T-helper 17 cell (primary cell): ENCODE results near the gene UBE2J1. TPM values are rescaled to one million over a fixed set of nuclear protein-coding genes. Genes with fewer than 3 reads are reported as not detected.
"Not testable (repeated sequence)": the region's sequence is repeated elsewhere in the genome, so short reads cannot be mapped to it uniquely, and the experiment has no call there.

Experiments
- ATAC-seq: fragments of 150-1000 bp; cut with Tn5 transposase; 2 replicates; pipeline ENCODE4 v1.10.0; 2021; ENCODE audit warnings: mild to moderate bottlenecking, moderate library complexity
- DNase-seq, 3 donors: peaks; one replicate each; pipeline versions ENCODE4 v3.0.0 to v3.0.0-alpha.2; 2020 to 2021
- H3K9me3 ChIP-seq: one replicate; pipeline ENCODE4 v1.7.0; 2013; ENCODE audit warnings: low read length, mild to moderate bottlenecking; ENCODE audit not compliant: control insufficient read depth, poor library complexity, severe bottlenecking
- H3K27ac Mint-ChIP-seq: one replicate; pipeline ENCODE4 v1.8.0; 2022; ENCODE audit warnings: mild to moderate bottlenecking, moderate library complexity, mixed read lengths
- H3K27me3 Mint-ChIP-seq: one replicate; pipeline ENCODE4 v1.8.0; 2022; ENCODE audit warnings: mixed read lengths
- H3K36me3 Mint-ChIP-seq: one replicate; pipeline ENCODE4 v1.8.0; 2022; ENCODE audit warnings: low read depth, mixed read lengths
- H3K4me1 Mint-ChIP-seq: one replicate; pipeline ENCODE4 v1.8.0; 2022; ENCODE audit warnings: mild to moderate bottlenecking, mixed read lengths
- H3K4me3 Mint-ChIP-seq: one replicate; pipeline ENCODE4 v1.8.0; 2022; ENCODE audit warnings: mild to moderate bottlenecking, moderate library complexity, mixed read lengths
- total RNA-seq, 4 donors: library from RNA in 2 of 4; stranded (reverse) in 2 of 4; gene quantifications; one replicate each; pipeline ENCODE4 v1.2.3 and lab custom pipeline; 2022 to 2026

The UBE2J1 gene
- total RNA-seq: 10 to 100 TPM; 32.1 to 35.2 TPM
- total RNA-seq (lab: John Stamatoyannopoulos, UW): 49.6 to 65.2 reads per million in 2 donors

- Mint-ChIP-seq H3K4me3 (peak within 1 kb of the TSS; percentile 98), H3K27ac (peak within 1 kb of the TSS; percentile 95), H3K27me3 (no peaks in the 10 kb centered on the region), H3K36me3 (peaks cover 3% of the 10 kb centered on the region), H3K4me1 (peaks cover 55% of the 10 kb centered on the region)
- H3K9me3 ChIP-seq: no peaks in the 10 kb centered on the region
- ATAC-seq (peak; percentile 83), DNase-seq (peak; percentile 56 to 65 (median 58))
Observed at GRCh38 chr6:89352278-89353117, at the start of gene UBE2J1. TSS of gene UBE2J1 (minus strand) at chr6:89352722. CDS start at chr6:89352569, 153 bp downstream.

GRCh38 chr6:89400912-89401399 lies 48.4 kb upstream of the UBE2J1 start:
- H3K27me3 Mint-ChIP-seq: peaks cover 3% of the 10 kb centered on the region
- no peaks in the 10 kb centered on the region for H3K9me3 ChIP-seq
- no peak overlapping the region for H3K4me3 Mint-ChIP-seq
- DNase-seq (no peak), ATAC-seq (no peak)
- H3K4me1 Mint-ChIP-seq: peaks cover 8% of the 10 kb centered on the region
- H3K36me3 Mint-ChIP-seq: no peaks in the 10 kb centered on the region
- H3K27ac Mint-ChIP-seq: no peak overlapping the region

GRCh38 chr6:89400050-89400449 lies 47.5 kb upstream of the UBE2J1 start:
- no peaks in the 10 kb centered on the region for H3K36me3 Mint-ChIP-seq
- peaks cover 8% of the 10 kb centered on the region for H3K4me1 Mint-ChIP-seq
- no peaks in the 10 kb centered on the region for H3K27me3 Mint-ChIP-seq
- H3K27ac Mint-ChIP-seq: no peak overlapping the region
- DNase-seq: no peak
- ATAC-seq: no peak
- no peak overlapping the region for H3K4me3 Mint-ChIP-seq
- H3K9me3 ChIP-seq: no peaks in the 10 kb centered on the region

GRCh38 chr6:89398762-89399525 lies 46.4 kb upstream of the UBE2J1 start:
- Mint-ChIP-seq H3K4me3 (no peak overlapping the region), H3K4me1 (peaks cover 8% of the 10 kb centered on the region)

GRCh38 chr6:89397884-89398283 lies 45.4 kb upstream of the UBE2J1 start:
- not testable (repeated sequence) for H3K4me1 Mint-ChIP-seq, H3K9me3 ChIP-seq, H3K27ac Mint-ChIP-seq, H3K4me3 Mint-ChIP-seq, H3K36me3 Mint-ChIP-seq, H3K27me3 Mint-ChIP-seq, DNase-seq, ATAC-seq

More at GRCh38 chr6:89398762-89399525, 46.4 kb upstream of the UBE2J1 start:
- H3K36me3 Mint-ChIP-seq: no peaks in the 10 kb centered on the region
- DNase-seq: no peak
- H3K27me3 Mint-ChIP-seq: no peaks in the 10 kb centered on the region
- no peak for ATAC-seq
- no peak overlapping the region for H3K27ac Mint-ChIP-seq
- H3K9me3 ChIP-seq: no peaks in the 10 kb centered on the region

- Mint-ChIP-seq H3K4me3 (no peak overlapping the region), H3K27ac (no peak overlapping the region), H3K27me3 (no peaks in the 10 kb centered on the region), H3K36me3 (peaks cover 4% of the 10 kb centered on the region), H3K4me1 (peaks cover 2% of the 10 kb centered on the region)
- no peaks in the 10 kb centered on the region for H3K9me3 ChIP-seq
- DNase-seq: no peak
- ATAC-seq: no peak
Observed at GRCh38 chr6:89393659-89394058, 41.1 kb upstream of the UBE2J1 start.

GRCh38 chr6:89392823-89393222 lies 40.3 kb upstream of the UBE2J1 start:
- DNase-seq: no peak
- H3K9me3 ChIP-seq: no peaks in the 10 kb centered on the region
- Mint-ChIP-seq H3K4me3 (no peak overlapping the region), H3K27me3 (no peaks in the 10 kb centered on the region), H3K36me3 (peaks cover 4% of the 10 kb centered on the region), H3K27ac (no peak overlapping the region), H3K4me1 (peaks cover 2% of the 10 kb centered on the region)
- ATAC-seq: no peak

- no peaks in the 10 kb centered on the region for H3K9me3 ChIP-seq
- peaks cover 3% of the 10 kb centered on the region for H3K4me1 Mint-ChIP-seq
- peaks cover 4% of the 10 kb centered on the region for H3K36me3 Mint-ChIP-seq
- DNase-seq (no peak), ATAC-seq (no peak)
- no peak overlapping the region for H3K4me3 Mint-ChIP-seq
- H3K27ac Mint-ChIP-seq: no peak overlapping the region
- H3K27me3 Mint-ChIP-seq: no peaks in the 10 kb centered on the region
Observed at GRCh38 chr6:89388846-89389245, 36.3 kb upstream of the UBE2J1 start.

- Mint-ChIP-seq H3K36me3 (peaks cover 2% of the 10 kb centered on the region), H3K27ac (no peak overlapping the region), H3K27me3 (no peaks in the 10 kb centered on the region), H3K4me1 (peaks cover 3% of the 10 kb centered on the region), H3K4me3 (no peak overlapping the region)
- ATAC-seq (no peak), DNase-seq (no peak)
- no peaks in the 10 kb centered on the region for H3K9me3 ChIP-seq
Observed at GRCh38 chr6:89387516-89388201, 35.1 kb upstream of the UBE2J1 start.

- ATAC-seq: no peak
- Mint-ChIP-seq H3K27ac (no peak overlapping the region), H3K36me3 (peaks cover 2% of the 10 kb centered on the region), H3K4me3 (no peak overlapping the region), H3K4me1 (peaks cover 3% of the 10 kb centered on the region), H3K27me3 (no peaks in the 10 kb centered on the region)
- no peak for DNase-seq
- H3K9me3 ChIP-seq: no peaks in the 10 kb centered on the region
Observed at GRCh38 chr6:89386917-89387491, 34.5 kb upstream of the UBE2J1 start.

GRCh38 chr6:89385846-89386245 lies 33.3 kb upstream of the UBE2J1 start:
- Mint-ChIP-seq H3K36me3 (peaks cover 1% of the 10 kb centered on the region), H3K4me1 (peaks cover 5% of the 10 kb centered on the region), H3K27me3 (no peaks in the 10 kb centered on the region), H3K4me3 (no peak overlapping the region), H3K27ac (no peak overlapping the region)
- no peaks in the 10 kb centered on the region for H3K9me3 ChIP-seq
- DNase-seq (no peak), ATAC-seq (no peak)

- Mint-ChIP-seq H3K4me1 (peaks cover 5% of the 10 kb centered on the region), H3K36me3 (no peaks in the 10 kb centered on the region), H3K27ac (no peak overlapping the region), H3K27me3 (no peaks in the 10 kb centered on the region), H3K4me3 (no peak overlapping the region)
- ATAC-seq (no peak), DNase-seq (no peak)
- H3K9me3 ChIP-seq: no peaks in the 10 kb centered on the region
Observed at GRCh38 chr6:89385156-89385667, 32.7 kb upstream of the UBE2J1 start.
